Right cardiac atrium (tissue), 5 donors: ENCODE measurements around the gene PLTP. TPM values are rescaled to one million over a fixed set of nuclear protein-coding genes. Genes with fewer than 3 reads are reported as not detected.

ENCODE experiments used
- ATAC-seq, 2 donors: fragments of 200-7000 bp; cut with Tn5 transposase; one replicate each; pipeline versions ENCODE4 v1.8.0 to v1.9.1; 2020; ENCODE audit warnings: moderate library complexity in 2 of 2, mild to moderate bottlenecking in 1 of 2
- DNase-seq, 3 donors: peaks; one replicate each; pipeline ENCODE4 v3.0.0-alpha.2; 2020
- H3K27ac ChIP-seq: one replicate; pipeline ENCODE4 v1.5.1; 2013; ENCODE audit warnings: mild to moderate bottlenecking, low read length, control low read depth, moderate library complexity
- H3K27me3 ChIP-seq: one replicate; pipeline ENCODE4 v1.6.1; 2013; ENCODE audit not compliant: control insufficient read depth, insufficient read depth
- H3K4me1 ChIP-seq: one replicate; pipeline ENCODE4 v1.6.1; 2013; ENCODE audit warnings: low read length; ENCODE audit not compliant: control insufficient read depth, insufficient read depth
- H3K4me3 ChIP-seq: one replicate; pipeline ENCODE4 v1.5.1; 2013; ENCODE audit warnings: low read length, control low read depth
- H3K9me3 ChIP-seq: one replicate; pipeline ENCODE4 v1.6.1; 2013; ENCODE audit warnings: low read length; ENCODE audit not compliant: control insufficient read depth
- WGBS: extraction: QIAGEN DNeasy Blood & Tissue Kit; methylation state at CpG from one replicate; pipeline ENCODE4 v1.1.7; 2013; 5-methylcytosine and 5-hydroxymethylcytosine counted together
- intact Hi-C, 4 donors: fragments of 100-400 bp; cut with DNase I; formaldehyde crosslinking; loops; one replicate each; pipeline versions ENCODE4 v1.11.0 to v1.14.0; 2022 to 2023
- polyA plus RNA-seq: library from polyadenylated mRNA; stranded (reverse); fragments of 200-250 nt; gene quantifications from one replicate; pipeline ENCODE4 v1.2.3, GENCODE V29; 2013
- total RNA-seq, 4 donors: library from RNA; stranded (reverse); fragmentation: NEBNext Ultra II Directional; extraction: Animal tissue kit (Norgen Biotek cat#: 25700); gene quantifications; one replicate each; pipeline ENCODE4 v1.2.1, GENCODE V29; 2021
- donor health status: healthy with polysubstance abuse.
- donor health status: DM: no; HTN: yes; CAD: no.
- donor health status: DM: no; HTN: no; CAD: no.
- donor health status: DM: no; HTN: yes; CAD: no; lungs with severe emphysema.
- donor health status: DM: yes; HTN: yes; CAD: no.

Gene PLTP
- total and polyA plus RNA-seq, 5 donors, result 34.3 to 117 (median 67.2) TPM

DNA sequence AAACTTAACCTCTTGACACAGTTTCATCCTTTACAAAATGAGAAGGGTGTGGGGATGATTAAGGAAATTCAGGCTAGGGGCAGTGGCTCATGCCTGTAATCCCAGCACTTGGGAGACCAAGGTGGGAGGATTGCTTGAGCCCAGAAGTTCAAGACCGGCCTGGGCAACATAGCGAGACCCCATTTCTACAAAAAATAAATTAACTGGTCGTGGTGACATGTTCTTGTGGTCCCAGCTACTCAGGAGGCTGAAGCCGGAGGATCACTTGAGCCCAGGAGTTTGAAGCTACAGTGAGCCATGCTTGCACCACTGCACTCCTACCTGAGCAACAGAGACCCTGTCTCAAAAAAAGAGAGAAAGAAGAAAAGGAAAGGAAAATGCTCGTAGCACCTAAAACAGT lies 45.5 kb downstream of the PLTP start:
- no peak for DNase-seq
- 92% methylated on average over 5 of the region's 5 CpGs for WGBS
- H3K27me3 ChIP-seq, result no peaks in the 10 kb centered on the region
- no peak overlapping the region for H3K27ac ChIP-seq
- H3K4me3 ChIP-seq, result no peak overlapping the region
- H3K4me1 ChIP-seq, result no peaks in the 10 kb centered on the region
- H3K9me3 ChIP-seq, result no peaks in the 10 kb centered on the region
- intact Hi-C loops, result no loop called here
- ATAC-seq, result no peak

DNA sequence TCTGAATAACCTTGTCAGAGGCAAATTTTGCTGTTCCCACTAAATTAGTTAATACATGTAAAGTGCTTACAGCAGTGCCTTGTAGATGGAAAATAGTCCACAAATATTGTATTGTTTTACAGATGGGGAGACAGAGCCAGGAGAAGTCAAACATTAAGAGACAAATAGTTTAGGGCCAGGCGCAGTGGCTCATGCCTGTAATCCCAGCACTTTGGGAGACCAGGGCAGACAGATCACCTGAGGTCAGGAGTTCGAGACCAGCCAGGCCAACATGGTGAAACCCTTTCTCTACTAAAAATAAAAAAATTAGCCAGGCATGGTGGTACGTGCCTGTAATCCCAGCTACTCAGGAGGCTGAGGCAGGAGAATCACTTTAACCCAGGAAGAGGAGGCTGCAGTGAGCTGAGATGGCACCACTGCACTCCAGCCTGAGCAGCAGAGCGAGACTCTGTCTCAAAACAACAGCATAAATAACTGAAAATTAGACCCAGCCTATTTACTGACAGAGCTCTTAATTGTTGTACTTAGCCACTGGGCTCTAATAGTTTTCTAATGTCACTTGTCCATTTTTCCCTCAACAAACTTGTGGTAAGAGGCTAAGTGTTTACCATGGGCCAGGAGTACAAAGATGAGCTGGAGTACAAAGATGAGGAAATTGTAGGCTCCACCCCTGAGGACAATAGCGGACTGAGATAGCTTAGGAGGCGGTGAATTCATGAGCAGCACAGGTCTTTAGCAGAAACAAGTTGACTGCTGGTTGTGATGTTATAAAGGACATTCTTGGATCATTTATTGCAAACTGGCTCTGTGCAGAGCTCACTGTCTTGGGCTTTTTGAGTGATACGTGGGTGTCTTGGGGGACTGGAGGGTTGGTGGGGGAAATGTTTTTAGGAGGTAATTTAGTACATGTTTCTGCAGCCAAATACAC lies 48.1 kb downstream of the PLTP start:
- DNase-seq (no peak), ATAC-seq (no peak)
- H3K4me1 ChIP-seq, result no peaks in the 10 kb centered on the region
- no peaks in the 10 kb centered on the region for H3K27me3 ChIP-seq
- WGBS, result 90% methylated on average over 7 of the region's 7 CpGs
- intact Hi-C loops, result no loop called here
- H3K9me3 ChIP-seq, result no peaks in the 10 kb centered on the region
- H3K4me3 ChIP-seq, result no peak overlapping the region
- H3K27ac ChIP-seq, result no peak overlapping the region

DNA sequence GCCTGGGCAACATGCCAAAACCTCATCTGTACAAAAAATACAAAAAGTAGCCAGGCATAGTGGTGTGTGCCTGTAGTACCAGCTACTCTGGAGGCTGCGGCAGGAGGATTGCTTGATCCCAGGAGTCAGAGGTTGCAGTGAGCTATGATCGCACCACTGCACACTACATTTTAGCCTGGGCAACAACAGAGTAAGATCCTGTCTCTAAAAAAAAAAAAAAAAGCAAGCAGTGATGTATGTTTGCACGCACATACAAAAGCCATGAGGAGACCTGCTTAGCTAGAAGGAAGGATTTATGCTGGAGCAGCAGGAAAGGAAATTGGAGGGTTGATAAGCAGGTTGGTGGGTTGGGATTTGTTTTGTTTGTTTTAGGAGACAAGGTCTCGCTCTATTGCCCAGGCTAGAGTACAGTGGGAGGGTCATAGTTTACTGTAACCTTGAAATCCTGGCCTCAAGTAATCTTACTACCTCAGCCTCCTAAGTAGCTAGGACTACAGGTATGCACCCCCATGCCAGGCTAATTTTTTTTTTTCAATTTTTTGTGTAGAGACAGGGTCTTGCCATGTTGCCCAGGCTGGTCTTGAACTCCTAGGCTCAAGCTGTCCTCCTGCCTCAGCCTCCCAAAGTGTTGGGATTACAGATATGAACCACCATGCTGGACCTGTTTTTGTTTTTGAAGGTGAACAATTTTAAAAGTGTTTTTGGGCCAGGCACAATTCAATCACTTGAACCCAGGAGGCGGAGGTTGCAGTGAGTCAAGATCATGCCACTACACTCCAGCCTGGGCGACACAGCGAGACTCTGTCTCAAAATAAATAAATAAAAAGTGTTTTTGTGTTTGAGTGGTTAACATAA lies 50.5 kb downstream of the PLTP start:
- intact Hi-C loops, result no loop called here
- WGBS, result 93% methylated on average over 7 of the region's 7 CpGs
- DNase-seq (no peak), ATAC-seq (no peak)
- Histone ChIP-seq H3K9me3 (no peaks in the 10 kb centered on the region), H3K27ac (no peak overlapping the region), H3K4me3 (no peak overlapping the region), H3K4me1 (peaks cover 6% of the 10 kb centered on the region), H3K27me3 (no peaks in the 10 kb centered on the region)

- no peaks in the 10 kb centered on the region for H3K9me3 ChIP-seq
- intact Hi-C loops, result no loop called here
- WGBS, result 76% methylated on average over 7 of the region's 7 CpGs
- no peaks in the 10 kb centered on the region for H3K27me3 ChIP-seq
- ATAC-seq (no peak), DNase-seq (no peak)
- no peak overlapping the region for H3K27ac ChIP-seq
- no peak overlapping the region for H3K4me3 ChIP-seq
- peaks cover 9% of the 10 kb centered on the region for H3K4me1 ChIP-seq
Measured at GRCh38 chr20:45860560-45861220, 51.3 kb downstream of the PLTP start.

GRCh38 chr20:45859916-45860315 lies 52.0 kb downstream of the PLTP start:
- no peak for DNase-seq
- ATAC-seq, result no peak
- intact Hi-C loops, result no loop called here

GRCh38 chr20:45857882-45858216 lies 54.1 kb downstream of the PLTP start:
- ATAC-seq (peak in 1 of 2 donors; percentile 38), DNase-seq (no peak)
- H3K27ac ChIP-seq, result peak overlapping the region; percentile 93
- 7% methylated on average over 13 of the region's 13 CpGs for WGBS
- intact Hi-C loops, result no loop called here
- H3K27me3 ChIP-seq, result no peaks in the 10 kb centered on the region
- peak overlapping the region; percentile 90 for H3K4me3 ChIP-seq
- H3K4me1 ChIP-seq, result peaks cover 11% of the 10 kb centered on the region
- H3K9me3 ChIP-seq, result no peaks in the 10 kb centered on the region

More at GRCh38 chr20:45859916-45860315, 52.0 kb downstream of the PLTP start:
- no peak overlapping the region for H3K4me3 ChIP-seq
- WGBS, result 95% methylated on average over 5 of the region's 5 CpGs
- H3K27ac ChIP-seq, result no peak overlapping the region
- peaks cover 11% of the 10 kb centered on the region for H3K4me1 ChIP-seq
- H3K9me3 ChIP-seq, result no peaks in the 10 kb centered on the region
- H3K27me3 ChIP-seq, result no peaks in the 10 kb centered on the region

- DNase-seq, result peak; percentile 92 to 96 (median 96)
- WGBS, result under 1% methylated on average over 36 of the region's 36 CpGs
- H3K27ac ChIP-seq, result peak within 1 kb of the TSS; percentile 93
- ATAC-seq, result peak; percentile 99
- H3K9me3 ChIP-seq, result no peaks in the 10 kb centered on the region
- intact Hi-C loops, result no loop called here
- H3K27me3 ChIP-seq, result no peaks in the 10 kb centered on the region
- peaks cover 11% of the 10 kb centered on the region for H3K4me1 ChIP-seq
- H3K4me3 ChIP-seq, result peak within 1 kb of the TSS; percentile 90
Measured at GRCh38 chr20:45857114-45857881, 54.7 kb downstream of the PLTP start, which contains the start of the genes ACOT8 and ZSWIM3. ACOT8 (minus strand) TSS chr20:45857392; CDS start chr20:45857315, 77 bp downstream. ZSWIM3 (plus strand) TSS chr20:45857614; CDS start chr20:45857826, 212 bp downstream.

DNA sequence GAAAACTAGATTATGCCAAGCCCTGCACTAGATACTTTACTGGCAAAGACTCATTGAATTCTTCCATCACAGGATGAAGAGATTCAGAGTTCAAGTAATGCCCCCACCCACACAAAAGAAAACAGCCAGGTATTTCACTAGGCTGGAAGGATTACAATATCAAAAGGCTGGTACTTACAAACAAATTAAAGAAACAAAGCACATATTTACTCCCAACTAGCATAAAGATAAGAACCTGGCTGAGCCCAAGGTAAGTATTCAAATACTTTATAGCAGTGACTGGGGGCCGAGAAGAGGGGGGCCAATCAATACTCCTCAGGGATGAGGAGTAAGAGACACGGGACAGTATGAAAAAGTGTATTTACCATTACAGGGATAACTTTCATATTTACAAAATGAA lies 58.5 kb downstream of the PLTP start:
- Histone ChIP-seq H3K9me3 (no peaks in the 10 kb centered on the region), H3K27me3 (no peaks in the 10 kb centered on the region), H3K4me1 (peaks cover 11% of the 10 kb centered on the region), H3K27ac (no peak overlapping the region), H3K4me3 (no peak overlapping the region)
- intact Hi-C loops, result no loop called here
- ATAC-seq, result no peak
- DNase-seq, result no peak
- 79% methylated on average over 2 of the region's 2 CpGs for WGBS

DNA sequence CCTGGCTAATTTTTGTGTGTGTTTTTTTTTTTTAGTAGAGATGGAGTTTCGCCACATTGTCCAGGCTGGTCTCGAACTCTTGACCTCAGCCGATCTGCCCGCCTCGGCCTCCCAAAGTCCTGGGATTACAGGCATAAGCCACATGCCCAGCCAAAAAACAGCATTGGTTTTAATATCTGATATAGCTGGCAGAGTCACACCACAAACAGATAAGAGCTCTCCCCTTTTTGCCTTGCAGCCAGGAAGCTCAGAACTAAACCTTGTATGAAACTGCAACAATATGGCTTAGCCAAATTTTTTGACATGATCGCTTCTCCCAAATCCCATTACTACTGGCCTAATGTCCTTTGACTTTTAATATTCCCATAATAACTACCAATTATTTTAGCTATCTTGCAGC lies 59.6 kb downstream of the PLTP start:
- ATAC-seq (no peak), DNase-seq (peak in 1 of 3 donors; percentile 25)
- H3K27me3 ChIP-seq, result no peaks in the 10 kb centered on the region
- intact Hi-C loops, result no loop called here
- 95% methylated on average over 6 of the region's 6 CpGs for WGBS
- H3K27ac ChIP-seq, result no peak overlapping the region
- H3K4me3 ChIP-seq, result no peak overlapping the region
- no peaks in the 10 kb centered on the region for H3K9me3 ChIP-seq
- H3K4me1 ChIP-seq, result peaks cover 6% of the 10 kb centered on the region

- Histone ChIP-seq H3K27ac (no peak overlapping the region), H3K4me1 (peaks cover 6% of the 10 kb centered on the region), H3K9me3 (no peaks in the 10 kb centered on the region), H3K27me3 (no peaks in the 10 kb centered on the region), H3K4me3 (no peak overlapping the region)
- no peak for DNase-seq
- intact Hi-C loops, result no loop called here
- ATAC-seq, result no peak
Measured at GRCh38 chr20:45851501-45851900, 60.5 kb downstream of the PLTP start.
